ENCODE data around the gene MYH11.

Gene MYH11

DNA sequence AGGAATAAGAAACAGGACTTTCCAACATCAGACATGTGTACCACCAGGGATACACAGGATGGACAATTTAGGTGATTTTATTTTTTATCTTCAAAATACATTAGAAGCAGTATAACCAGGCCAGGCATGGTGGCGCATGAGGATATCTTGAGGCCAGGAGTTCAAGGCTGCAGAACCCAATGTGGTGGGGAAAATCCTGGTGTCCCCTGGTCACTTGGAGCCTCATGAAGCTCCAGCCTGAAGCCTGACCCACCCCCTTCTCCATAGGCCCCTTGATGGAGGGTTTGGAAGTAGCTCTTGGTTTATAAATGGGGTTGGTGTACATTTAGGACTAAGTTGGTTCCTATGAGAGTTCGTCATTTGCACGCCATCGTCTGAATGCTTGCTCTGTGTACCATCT lies 88.6 kb downstream of the MYH11 start:
- DNase-seq (ENCODE audit: low spot score in 2 of 2), result no peak
- Histone ChIP-seq H3K9me3 (no peaks in the 10 kb centered on the region), H3K36me3 (replicated peaks) (no peaks in the 10 kb centered on the region), H3K4me1 (peaks cover 8% of the 10 kb centered on the region), H3K27me3 (ENCODE audit: low read depth) (no peaks in the 10 kb centered on the region), H3K4me3 (no peak overlapping the region)
- in situ Hi-C loops (cut with MboI; ENCODE audit: low sequenced_read_pairs), result loop anchor here (10.0 kb wide), 1 partner anchor 357 kb away; no protein-coding TSS in a partner anchor

DNA sequence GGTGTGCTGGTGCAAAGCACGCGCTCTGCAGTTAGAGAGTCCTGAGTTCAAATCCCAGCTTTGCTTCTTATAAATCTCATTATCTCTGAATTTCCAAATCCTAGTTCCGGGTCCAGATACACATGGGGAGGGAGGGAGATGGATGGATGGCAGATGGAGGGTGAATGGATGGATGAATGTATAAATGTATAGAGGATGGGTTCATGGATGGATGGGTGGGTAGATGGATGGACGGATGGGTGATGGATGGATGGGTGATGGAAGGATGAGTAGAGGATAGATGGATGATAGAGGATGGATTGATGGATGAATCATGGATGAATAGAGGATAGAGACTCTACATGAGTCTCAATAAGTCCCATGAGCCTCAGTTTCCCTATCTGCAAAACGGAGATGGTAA lies 89.9 kb downstream of the MYH11 start:
- in situ Hi-C loops (cut with MboI; ENCODE audit: low sequenced_read_pairs), result loop anchor here (10.0 kb wide), 1 partner anchor 358 kb away; no protein-coding TSS in a partner anchor
- Histone ChIP-seq H3K27me3 (ENCODE audit: low read depth) (no peaks in the 10 kb centered on the region), H3K36me3 (replicated peaks) (no peaks in the 10 kb centered on the region), H3K4me1 (peaks cover 8% of the 10 kb centered on the region), H3K4me3 (no peak overlapping the region), H3K9me3 (no peaks in the 10 kb centered on the region)
- no peak for DNase-seq (ENCODE audit: low spot score in 2 of 2)

DNA sequence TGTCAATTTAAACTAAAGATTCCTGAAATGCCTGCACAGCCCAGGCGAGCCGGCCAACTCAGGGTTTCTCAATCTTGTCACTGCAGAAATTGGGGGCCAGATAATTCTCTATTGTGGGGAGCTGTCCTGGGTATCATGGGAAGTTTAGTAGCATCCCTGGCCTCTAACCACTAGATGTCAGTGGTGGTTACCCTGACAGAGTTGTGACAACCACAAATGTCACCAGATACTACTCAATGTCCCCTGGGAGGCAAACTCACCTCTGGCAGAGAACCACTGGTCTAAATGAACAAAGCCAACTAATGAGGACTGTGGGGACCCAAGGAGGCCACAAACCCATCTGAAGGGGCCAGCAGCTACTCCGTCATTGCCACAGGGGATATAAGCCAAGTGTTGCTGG lies 90.9 kb downstream of the MYH11 start:
- Histone ChIP-seq H3K4me1 (peaks cover 8% of the 10 kb centered on the region), H3K9me3 (no peaks in the 10 kb centered on the region), H3K27me3 (ENCODE audit: low read depth) (no peaks in the 10 kb centered on the region), H3K36me3 (replicated peaks) (no peaks in the 10 kb centered on the region), H3K4me3 (no peak overlapping the region)
- peak; percentile 66 for DNase-seq (ENCODE audit: low spot score in 2 of 2)
- in situ Hi-C loops (cut with MboI; ENCODE audit: low sequenced_read_pairs), result loop anchor here (10.0 kb wide), 1 partner anchor 359 kb away; no protein-coding TSS in a partner anchor

DNA sequence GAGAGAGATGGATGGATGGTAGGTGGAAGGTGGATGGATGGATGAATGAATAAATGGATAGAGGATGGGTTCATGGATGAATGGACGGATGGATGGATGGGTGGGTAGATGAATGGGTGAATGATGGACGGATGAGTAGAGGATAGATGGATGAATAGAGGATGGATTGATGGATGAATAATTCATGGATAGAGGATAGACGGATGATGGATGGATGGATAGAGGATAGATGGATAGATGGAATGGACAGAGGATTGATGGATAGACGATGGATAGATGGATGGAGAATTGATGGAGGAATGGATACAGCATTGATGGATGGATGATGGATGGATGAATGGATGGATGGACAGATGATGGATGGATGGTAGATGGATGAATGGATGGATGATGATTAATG lies 91.7 kb downstream of the MYH11 start:
- Histone ChIP-seq H3K9me3 (no peaks in the 10 kb centered on the region), H3K27me3 (ENCODE audit: low read depth) (no peaks in the 10 kb centered on the region), H3K36me3 (replicated peaks) (no peaks in the 10 kb centered on the region), H3K4me3 (no peak overlapping the region), H3K4me1 (peaks cover 5% of the 10 kb centered on the region)
- DNase-seq (ENCODE audit: low spot score in 2 of 2), result no peak
- in situ Hi-C loops (cut with MboI; ENCODE audit: low sequenced_read_pairs), result loop anchor here (10.0 kb wide), 1 partner anchor 360 kb away; no protein-coding TSS in a partner anchor

DNA sequence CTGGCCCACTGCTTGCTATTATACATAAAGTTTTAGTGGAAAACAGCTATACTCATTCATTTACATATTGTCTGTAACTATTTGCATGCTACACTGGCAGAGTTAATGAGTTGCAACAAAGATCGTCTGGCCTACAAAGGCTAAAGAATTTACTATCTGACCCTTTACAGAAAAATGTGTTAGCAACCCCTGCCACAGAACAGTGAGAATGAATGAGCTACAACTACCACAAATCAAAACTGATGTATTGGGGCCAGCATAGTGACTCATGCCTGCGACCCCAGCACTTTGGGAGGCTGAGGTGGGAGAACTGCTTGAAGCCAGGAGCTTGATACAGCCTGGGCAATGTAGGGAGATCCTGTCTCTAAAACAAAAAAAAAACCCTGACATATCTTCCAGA lies 92.7 kb downstream of the MYH11 start:
- H3K4me3 ChIP-seq, result no peak overlapping the region
- H3K27me3 ChIP-seq (ENCODE audit: low read depth), result no peaks in the 10 kb centered on the region
- in situ Hi-C loops (cut with MboI; ENCODE audit: low sequenced_read_pairs), result loop anchor here (10.0 kb wide), 1 partner anchor 361 kb away; no protein-coding TSS in a partner anchor
- no peaks in the 10 kb centered on the region; the same call in 1 of the 2 replicates for H3K4me1 ChIP-seq
- H3K9me3 ChIP-seq, result no peaks in the 10 kb centered on the region; the same call in 1 of the 2 replicates
- H3K36me3 ChIP-seq (replicated peaks), result no peaks in the 10 kb centered on the region
- DNase-seq (ENCODE audit: low spot score in 2 of 2), result no peak

DNA sequence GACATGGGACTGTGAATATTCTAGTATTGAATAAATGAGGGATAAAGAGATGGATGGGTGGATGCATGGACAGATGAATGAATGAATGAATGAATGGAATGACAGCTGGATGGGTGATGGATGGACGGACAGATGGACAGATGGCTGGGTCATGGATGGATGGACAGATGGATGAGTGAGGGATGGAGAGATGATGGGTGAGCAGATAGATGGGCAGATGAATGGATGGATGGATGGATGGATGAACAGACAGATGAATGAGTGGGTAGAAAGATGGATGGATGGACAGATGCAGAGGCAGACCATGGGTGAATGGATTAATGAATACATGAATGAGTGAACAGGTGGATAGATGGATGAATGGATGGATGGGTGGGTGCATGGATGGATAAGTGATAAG lies 96.7 kb downstream of the MYH11 start:
- Histone ChIP-seq H3K27me3 (ENCODE audit: low read depth) (no peaks in the 10 kb centered on the region), H3K4me1 (no peaks in the 10 kb centered on the region), H3K9me3 (no peaks in the 10 kb centered on the region; the same call in 1 of the 2 replicates), H3K4me3 (no peak overlapping the region), H3K36me3 (replicated peaks) (no peaks in the 10 kb centered on the region)
- DNase-seq (ENCODE audit: low spot score in 2 of 2), result no peak
- in situ Hi-C loops (cut with MboI; ENCODE audit: low sequenced_read_pairs), result loop anchor here (10.0 kb wide), 1 partner anchor 365 kb away; no protein-coding TSS in a partner anchor

DNA sequence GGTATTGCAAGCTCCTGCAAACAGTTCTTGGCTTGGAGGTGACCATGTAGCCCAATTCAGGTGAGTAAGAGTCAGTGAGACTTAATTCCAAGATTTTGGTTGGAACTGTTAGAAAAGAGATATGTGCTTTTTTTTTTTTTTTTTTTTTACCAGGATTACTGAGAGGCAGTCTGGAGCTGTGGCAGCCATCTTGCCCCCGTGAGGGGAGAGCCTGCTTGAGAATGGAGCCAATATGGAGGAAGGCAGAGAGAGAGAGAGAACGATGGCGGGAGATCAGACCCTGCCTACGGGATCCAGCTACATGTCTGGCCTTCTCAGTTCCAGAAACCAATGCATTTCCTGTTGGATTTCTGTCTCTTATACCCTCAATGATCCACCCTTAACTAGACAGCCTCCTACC lies 97.8 kb downstream of the MYH11 start:
- in situ Hi-C loops (cut with MboI; ENCODE audit: low sequenced_read_pairs), result no loop called here
- Histone ChIP-seq H3K9me3 (no peaks in the 10 kb centered on the region; the same call in 1 of the 2 replicates), H3K4me3 (no peak overlapping the region), H3K27me3 (ENCODE audit: low read depth) (no peaks in the 10 kb centered on the region), H3K4me1 (no peaks in the 10 kb centered on the region), H3K36me3 (replicated peaks) (no peaks in the 10 kb centered on the region)
- DNase-seq (ENCODE audit: low spot score in 2 of 2), result no peak

DNA sequence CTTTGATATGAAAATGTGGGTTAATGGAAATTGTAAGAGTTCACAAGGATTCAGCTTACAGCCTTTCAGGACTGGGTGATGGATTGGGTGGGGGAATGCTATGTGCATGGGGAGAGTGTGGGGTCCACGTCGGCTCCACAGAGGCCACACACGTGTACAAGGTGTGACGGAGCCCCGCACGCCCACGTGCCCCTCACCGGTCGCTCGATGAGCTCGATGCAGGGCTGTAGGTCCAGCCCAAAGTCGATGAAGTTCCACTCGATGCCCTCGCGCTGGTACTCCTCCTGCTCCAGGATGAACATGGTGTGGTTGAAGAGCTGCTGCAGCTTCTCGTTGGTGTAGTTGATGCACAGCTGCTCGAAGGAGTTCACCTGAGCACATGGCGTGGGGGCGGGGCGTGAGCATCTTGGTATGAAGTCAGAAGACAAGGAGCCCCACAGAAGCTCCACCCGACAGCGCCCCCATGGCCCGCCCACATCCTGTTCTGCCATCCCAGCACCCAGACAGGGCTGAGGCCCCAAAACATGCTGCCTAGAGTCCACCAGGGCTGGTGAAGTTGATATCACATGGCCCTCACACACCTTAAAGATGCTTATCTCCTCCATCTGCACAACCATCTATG lies 99.1 kb downstream of the MYH11 start:
- DNase-seq (ENCODE audit: low spot score in 2 of 2), result no peak
- H3K27me3 ChIP-seq (ENCODE audit: low read depth), result no peaks in the 10 kb centered on the region
- in situ Hi-C loops (cut with MboI; ENCODE audit: low sequenced_read_pairs), result no loop called here

DNA sequence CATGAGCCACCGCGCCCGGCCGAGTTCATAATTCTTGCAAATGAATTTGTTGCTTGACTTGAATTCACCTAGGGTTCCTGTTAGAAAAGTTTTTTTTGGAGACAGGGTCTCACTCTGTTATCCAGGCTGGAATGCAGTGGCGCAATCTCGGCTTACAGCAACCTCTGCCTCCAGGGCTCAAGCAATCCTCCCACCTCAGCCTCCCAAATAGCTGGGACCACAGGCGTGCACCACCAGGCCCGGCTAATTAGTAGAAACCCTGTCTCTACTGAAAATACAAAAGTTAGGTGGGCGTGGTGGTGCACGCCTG lies 99.8 kb downstream of the MYH11 start:
- no peaks in the 10 kb centered on the region; the same call in 1 of the 2 replicates for H3K9me3 ChIP-seq
- H3K4me3 ChIP-seq, result peak overlapping the region; percentile 5; the same call in 1 of the 2 replicates
- H3K4me1 ChIP-seq, result no peaks in the 10 kb centered on the region
- no peak for DNase-seq (ENCODE audit: low spot score in 2 of 2)
- in situ Hi-C loops (cut with MboI; ENCODE audit: low sequenced_read_pairs), result no loop called here
- H3K36me3 ChIP-seq (replicated peaks), result no peaks in the 10 kb centered on the region
- no peaks in the 10 kb centered on the region for H3K27me3 ChIP-seq (ENCODE audit: low read depth)

More for the DNA sequence above, 99.1 kb downstream of the MYH11 start:
- Histone ChIP-seq H3K9me3 (no peaks in the 10 kb centered on the region; the same call in 1 of the 2 replicates), H3K4me3 (no peak overlapping the region), H3K36me3 (replicated peaks) (no peaks in the 10 kb centered on the region), H3K4me1 (no peaks in the 10 kb centered on the region)

DNA sequence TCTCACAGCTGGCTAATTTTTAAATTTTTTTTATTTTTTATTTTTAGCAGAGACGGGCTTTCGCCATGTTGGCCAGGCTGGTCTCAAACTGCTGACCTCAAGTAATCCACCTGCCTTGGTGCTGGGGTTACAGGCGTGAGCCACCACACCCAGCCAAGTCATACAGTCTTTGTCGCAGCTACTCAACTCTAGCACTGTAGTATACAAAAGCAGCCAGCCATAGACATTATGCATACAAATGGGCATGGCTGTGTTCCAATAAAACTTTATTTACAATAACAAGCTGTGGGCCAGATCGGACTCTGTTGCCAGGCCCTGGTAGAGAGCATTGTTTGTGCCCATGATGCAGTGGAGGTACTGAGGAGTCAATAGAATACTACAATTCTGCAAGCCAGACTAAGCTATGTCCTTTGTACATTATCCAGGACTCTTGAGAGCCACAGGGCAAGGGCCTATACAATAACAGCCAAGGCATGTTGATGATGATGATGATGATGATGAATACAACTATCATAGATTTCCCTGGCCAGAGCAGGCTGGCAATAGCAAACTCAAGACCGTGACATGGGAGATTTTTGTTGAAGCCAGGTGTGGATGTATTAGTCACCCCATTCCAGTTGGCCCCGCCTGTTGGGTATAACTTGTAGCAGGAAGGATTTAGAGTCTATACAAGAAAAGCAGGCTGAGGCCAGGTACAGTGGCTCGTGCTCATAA lies 101.8 kb downstream of the MYH11 start:
- in situ Hi-C loops (cut with MboI; ENCODE audit: low sequenced_read_pairs), result no loop called here
- H3K9me3 ChIP-seq, result no peaks in the 10 kb centered on the region; the same call in 1 of the 2 replicates

DNA sequence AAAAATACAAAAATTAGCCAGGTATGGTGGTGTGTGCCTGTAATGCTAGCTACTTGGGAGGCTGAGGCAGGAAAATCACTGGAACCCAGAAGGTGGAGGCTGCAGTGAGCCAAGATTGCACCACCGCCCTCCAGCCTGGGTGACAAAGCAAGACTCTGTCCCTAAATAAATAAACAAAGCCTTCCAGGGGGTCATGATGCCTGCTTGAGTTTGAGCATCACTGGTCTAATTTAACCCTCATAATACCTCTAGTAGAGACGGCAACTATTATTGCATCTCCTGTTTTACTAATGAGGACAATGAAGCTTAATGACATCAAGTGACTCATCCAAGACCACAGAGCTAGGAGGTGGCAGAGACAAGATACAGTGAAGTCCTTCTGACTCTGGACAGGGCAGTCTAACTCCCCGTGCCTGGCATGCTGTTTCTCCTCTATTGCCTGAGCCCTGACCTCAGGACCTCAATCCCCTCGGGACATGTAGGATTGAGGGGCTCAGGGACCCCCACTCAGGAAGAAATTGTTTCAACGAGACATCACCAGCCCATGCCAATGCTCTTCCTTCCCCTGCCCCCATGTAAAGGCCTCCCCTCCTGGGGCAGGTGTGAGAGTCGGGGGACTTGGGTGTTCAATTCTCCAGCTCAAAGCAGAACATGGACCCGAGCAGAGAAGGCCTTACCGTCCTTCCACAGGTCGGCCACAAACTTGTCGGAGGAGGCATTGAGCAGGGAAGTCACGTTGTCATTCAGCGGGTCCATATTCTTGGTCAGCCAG lies 103.9 kb downstream of the MYH11 start:
- no peaks in the 10 kb centered on the region for H3K36me3 ChIP-seq (replicated peaks)
- DNase-seq (ENCODE audit: low spot score in 2 of 2), result no peak
- no peak overlapping the region for H3K4me3 ChIP-seq
- H3K4me1 ChIP-seq, result no peaks in the 10 kb centered on the region
- H3K27me3 ChIP-seq (ENCODE audit: low read depth), result no peaks in the 10 kb centered on the region
- in situ Hi-C loops (cut with MboI; ENCODE audit: low sequenced_read_pairs), result no loop called here
- H3K9me3 ChIP-seq, result no peaks in the 10 kb centered on the region

More for the DNA sequence above, 101.8 kb downstream of the MYH11 start:
- H3K27me3 ChIP-seq (ENCODE audit: low read depth), result no peaks in the 10 kb centered on the region
- no peaks in the 10 kb centered on the region for H3K36me3 ChIP-seq (replicated peaks)
- no peak for DNase-seq (ENCODE audit: low spot score in 2 of 2)
- H3K4me1 ChIP-seq, result no peaks in the 10 kb centered on the region
- no peak overlapping the region for H3K4me3 ChIP-seq

DNA sequence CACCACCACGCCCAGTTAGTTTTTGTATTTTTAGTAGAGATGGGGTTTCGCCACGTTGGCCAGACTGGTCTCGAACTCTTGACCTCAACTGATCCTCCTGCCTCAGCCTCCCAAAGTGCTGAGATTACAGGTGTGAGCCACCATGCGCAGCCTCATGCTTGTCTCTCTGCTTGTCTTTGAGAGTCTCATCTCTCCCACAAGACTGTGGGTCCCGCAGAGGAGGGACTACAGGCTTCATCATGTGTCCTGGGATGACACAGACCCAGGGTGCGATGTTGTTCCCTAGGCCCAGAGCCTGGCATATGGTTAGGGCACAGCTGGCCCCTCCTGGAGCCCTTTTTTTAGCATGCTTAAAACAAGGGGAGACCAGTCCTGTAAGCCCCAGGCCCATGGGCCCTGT lies 104.9 kb downstream of the MYH11 start:
- no peaks in the 10 kb centered on the region for H3K4me1 ChIP-seq
- no peaks in the 10 kb centered on the region for H3K36me3 ChIP-seq (replicated peaks)
- H3K4me3 ChIP-seq, result no peak overlapping the region
- no peak for DNase-seq (ENCODE audit: low spot score in 2 of 2)
- no peaks in the 10 kb centered on the region for H3K27me3 ChIP-seq (ENCODE audit: low read depth)
- no peaks in the 10 kb centered on the region for H3K9me3 ChIP-seq
- in situ Hi-C loops (cut with MboI; ENCODE audit: low sequenced_read_pairs), result no loop called here

DNA sequence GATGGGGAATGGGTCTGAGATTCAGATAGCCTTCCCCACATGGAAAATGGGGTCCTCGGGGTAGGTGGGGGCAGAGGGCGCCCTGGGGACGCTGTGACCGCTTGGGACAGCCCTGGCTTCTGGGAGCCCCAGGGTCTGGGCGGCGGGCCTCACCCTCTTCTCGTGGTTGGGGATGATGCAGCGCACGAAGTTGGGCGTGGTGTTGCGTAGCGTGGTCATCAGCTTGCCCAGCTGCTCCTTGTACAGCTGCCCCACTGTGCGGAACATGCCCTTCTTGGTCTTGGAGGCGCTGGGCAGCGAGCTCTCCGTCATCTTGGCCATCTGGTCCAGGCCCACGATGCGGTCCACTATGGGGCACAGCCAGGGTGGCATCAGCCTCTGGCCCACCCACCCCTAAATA lies 106.8 kb downstream of the MYH11 start:
- no peaks in the 10 kb centered on the region for H3K4me1 ChIP-seq
- no peaks in the 10 kb centered on the region for H3K27me3 ChIP-seq (ENCODE audit: low read depth)
- in situ Hi-C loops (cut with MboI; ENCODE audit: low sequenced_read_pairs), result no loop called here
- H3K9me3 ChIP-seq, result no peaks in the 10 kb centered on the region
- no peak for DNase-seq (ENCODE audit: low spot score in 2 of 2)
- no peak overlapping the region for H3K4me3 ChIP-seq
- H3K36me3 ChIP-seq (replicated peaks), result no peaks in the 10 kb centered on the region

DNA sequence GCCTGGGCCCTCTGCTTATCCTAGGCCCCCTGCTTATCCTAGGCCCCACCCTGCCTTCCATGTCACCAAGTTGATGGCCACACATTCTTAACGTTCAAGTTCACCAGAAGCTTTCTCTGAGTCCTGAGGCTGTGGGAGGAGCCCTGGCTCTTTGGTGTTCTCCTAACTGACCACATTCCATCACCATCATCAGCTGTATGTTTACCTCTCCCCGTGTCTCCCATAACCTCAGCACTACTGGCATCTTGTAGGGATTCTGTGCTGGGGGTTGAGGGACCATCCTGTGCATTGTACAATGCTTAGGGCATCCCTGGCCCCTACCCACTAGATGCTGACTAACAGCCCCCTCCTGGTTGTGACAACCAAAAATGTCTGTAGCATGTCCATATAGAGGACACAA lies 107.5 kb downstream of the MYH11 start:
- H3K4me3 ChIP-seq, result no peak overlapping the region
- DNase-seq (ENCODE audit: low spot score in 2 of 2), result no peak
- no peaks in the 10 kb centered on the region for H3K9me3 ChIP-seq
- no peaks in the 10 kb centered on the region for H3K27me3 ChIP-seq (ENCODE audit: low read depth)
- in situ Hi-C loops (cut with MboI; ENCODE audit: low sequenced_read_pairs), result no loop called here
- H3K4me1 ChIP-seq, result no peaks in the 10 kb centered on the region
- H3K36me3 ChIP-seq (replicated peaks), result no peaks in the 10 kb centered on the region

Measured in HAP-1 (cell line).